GM15510 (cell line): ENCODE measurements around the gene GNAQ.

ENCODE experiments used
- POLR2A ChIP-seq: IDR thresholded peaks from 3 replicates; pipeline ENCODE4 v1.6.1; 2011; ENCODE audit warnings: borderline replicate concordance; ENCODE audit not compliant: insufficient read length; ENCODE audit errors: extremely low read depth

The GNAQ gene

GRCh38 chr9:78038620-78039300 lies 7.1 kb upstream of the GNAQ start:
- TF ChIP-seq POLR2A = no peak

- no peak for TF ChIP-seq POLR2A
Measured at GRCh38 chr9:78035383-78035993, 3.9 kb upstream of the GNAQ start.

- TF ChIP-seq POLR2A = no peak
Measured at GRCh38 chr9:78033870-78034269, 2.3 kb upstream of the GNAQ start.

- TF ChIP-seq POLR2A = no peak
Measured at GRCh38 chr9:78032730-78033457, 1.3 kb upstream of the GNAQ start.

- TF ChIP-seq POLR2A = no peak
Measured at GRCh38 chr9:78031893-78032729, 500 bp upstream of the GNAQ start.

- TF ChIP-seq POLR2A = no peak
Measured at GRCh38 chr9:78030553-78031443, 813 bp downstream of the GNAQ start.

- no peak for TF ChIP-seq POLR2A
Measured at GRCh38 chr9:78030296-78030552, 1.4 kb downstream of the GNAQ start.

GRCh38 chr9:78029551-78030295 lies 1.9 kb downstream of the GNAQ start:
- no peak for TF ChIP-seq POLR2A

GRCh38 chr9:78028926-78029325 lies 2.7 kb downstream of the GNAQ start:
- TF ChIP-seq POLR2A = no peak

- TF ChIP-seq POLR2A = no peak
Measured at GRCh38 chr9:78026947-78027346, 4.7 kb downstream of the GNAQ start.

- TF ChIP-seq POLR2A = no peak
Measured at GRCh38 chr9:78026416-78026815, 5.2 kb downstream of the GNAQ start.

- TF ChIP-seq POLR2A = no peak
Measured at GRCh38 chr9:78025186-78025585, 6.4 kb downstream of the GNAQ start.

GRCh38 chr9:78023003-78023741 lies 8.4 kb downstream of the GNAQ start:
- TF ChIP-seq POLR2A = no peak
